Smooth muscle cell (in vitro differentiated cells): ENCODE data around the gene RHOC. TPM values are rescaled to one million over a fixed set of nuclear protein-coding genes. Genes with fewer than 3 reads are reported as not detected.
"Not testable (repeated sequence)": the region's sequence is repeated elsewhere in the genome, so short reads cannot be mapped to it uniquely, and the experiment has no call there.

ENCODE experiments used
- DNase-seq: peaks from one replicate; lab custom pipeline; 2025; ENCODE audit not compliant: unreplicated experiment; lab: John Stamatoyannopoulos, UW
- H2AFZ ChIP-seq: fragments of 200-600 bp; sonication (generic); 2 replicates; pipeline ENCODE4 v1.6.0; 2016; ENCODE audit warnings: antibody characterized with exemption, low read depth, mild to moderate bottlenecking
- H3F3A ChIP-seq: fragments of 200-600 bp; sonication (generic); 2 replicates; pipeline ENCODE4 v1.6.0; 2017; ENCODE audit warnings: antibody characterized with exemption, low read depth
- H3K27ac ChIP-seq: fragments of 200-600 bp; sonication (generic); 2 replicates; pipeline ENCODE4 v1.5.1; 2016; ENCODE audit warnings: low read depth, mild to moderate bottlenecking
- H3K27me3 ChIP-seq: fragments of 200-600 bp; sonication (generic); 2 replicates; pipeline ENCODE4 v1.6.1; 2016; ENCODE audit warnings: low read depth, mild to moderate bottlenecking
- H3K36me3 ChIP-seq: fragments of 200-600 bp; sonication (generic); 2 replicates; pipeline ENCODE4 v1.5.1; 2016; ENCODE audit warnings: low read depth
- H3K4me1 ChIP-seq: fragments of 200-600 bp; sonication (generic); 2 replicates; pipeline ENCODE4 v1.5.1; 2016; ENCODE audit warnings: low read depth
- H3K4me2 ChIP-seq: fragments of 200-600 bp; sonication (generic); 2 replicates; pipeline ENCODE4 v1.6.0; 2016; ENCODE audit warnings: mild to moderate bottlenecking
- H3K4me3 ChIP-seq: fragments of 200-600 bp; sonication (generic); 2 replicates; pipeline ENCODE4 v1.5.1; 2016; ENCODE audit warnings: mild to moderate bottlenecking
- H3K79me2 ChIP-seq: fragments of 200-600 bp; sonication (generic); 2 replicates; pipeline ENCODE4 v1.6.0; 2016; ENCODE audit warnings: low read depth, mild to moderate bottlenecking
- H3K9ac ChIP-seq: fragments of 200-600 bp; sonication (generic); 2 replicates; pipeline ENCODE4 v1.6.0; 2016; ENCODE audit warnings: low read depth
- H3K9me3 ChIP-seq: fragments of 200-600 bp; sonication (generic); replicated peaks from 2 replicates; pipeline ENCODE4 v1.5.1; 2016; ENCODE audit warnings: low read depth
- H4K20me1 ChIP-seq: fragments of 200-600 bp; sonication (generic); 2 replicates; pipeline ENCODE4 v1.6.0; 2016; ENCODE audit warnings: low read depth
- WGBS: methylation state at CpG from one replicate; pipeline ENCODE4 v1.1.7; 2016; ENCODE audit warnings: low lambda C conversion rate; 5-methylcytosine and 5-hydroxymethylcytosine counted together
- polyA plus RNA-seq: library from polyadenylated mRNA; unstranded; fragments of >200 nt; fragmentation: Nextera tagmentation; extraction: Ambion mirVana; gene quantifications from 2 replicates; pipeline ENCODE4 v1.2.1, GENCODE V29; 2016
- total RNA-seq: library from RNA; depleted of rRNA; stranded (reverse); fragments of >200 nt; gene quantifications from 2 replicates; pipeline ENCODE4 v1.2.3, GENCODE V29; 2014
- TF ChIP-seq, protein P1 (sequence below): fragments of 200-600 bp; sonication (generic); IDR thresholded peaks from 2 replicates; pipeline ENCODE4 v1.5.1; 2017; ENCODE audit warnings: borderline replicate concordance, mild to moderate bottlenecking, antibody characterized with exemption; ENCODE audit not compliant: insufficient read depth, poor library complexity, severe bottlenecking

Gene RHOC
- total and polyA plus RNA-seq, 2 experiments from 2014 or later = 303 to 518 TPM

DNA sequence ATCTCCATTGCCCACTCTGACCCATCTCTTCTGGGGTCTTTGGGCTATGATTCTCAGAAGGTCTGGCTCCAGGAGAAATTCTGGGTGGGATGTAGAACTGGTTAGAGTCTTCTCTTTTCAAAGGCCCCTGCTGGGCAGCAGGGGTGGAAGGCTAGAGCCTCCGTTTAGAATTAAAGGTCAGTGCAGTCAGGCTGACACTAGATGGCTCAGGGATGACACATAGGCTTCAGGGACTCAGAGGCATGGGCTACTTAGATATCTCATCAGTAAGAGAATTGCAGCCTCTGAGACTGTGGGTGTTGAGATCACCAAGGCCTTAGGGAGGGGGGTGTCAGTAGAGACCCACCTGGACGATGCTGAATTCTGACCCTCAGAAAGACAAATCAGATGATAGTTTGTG, 20.8 kb upstream of the RHOC start:
- no peaks in the 10 kb centered on the region for H3K36me3 ChIP-seq
- H3K9ac ChIP-seq = no peak overlapping the region
- no peak overlapping the region for H3K4me3 ChIP-seq
- H3K27me3 ChIP-seq = no peaks in the 10 kb centered on the region
- DNase-seq = no peak
- no peaks in the 10 kb centered on the region for H3K79me2 ChIP-seq
- H3K4me1 ChIP-seq = peaks cover 18% of the 10 kb centered on the region
- no peak overlapping the region for H3K27ac ChIP-seq
- H3K4me2 ChIP-seq = no peak overlapping the region
- no peak overlapping the region for H2AFZ ChIP-seq
- H4K20me1 ChIP-seq = no peaks in the 10 kb centered on the region
- WGBS = 42% methylated on average over 2 of the region's 2 CpGs
- TF ChIP-seq, protein P1, sequence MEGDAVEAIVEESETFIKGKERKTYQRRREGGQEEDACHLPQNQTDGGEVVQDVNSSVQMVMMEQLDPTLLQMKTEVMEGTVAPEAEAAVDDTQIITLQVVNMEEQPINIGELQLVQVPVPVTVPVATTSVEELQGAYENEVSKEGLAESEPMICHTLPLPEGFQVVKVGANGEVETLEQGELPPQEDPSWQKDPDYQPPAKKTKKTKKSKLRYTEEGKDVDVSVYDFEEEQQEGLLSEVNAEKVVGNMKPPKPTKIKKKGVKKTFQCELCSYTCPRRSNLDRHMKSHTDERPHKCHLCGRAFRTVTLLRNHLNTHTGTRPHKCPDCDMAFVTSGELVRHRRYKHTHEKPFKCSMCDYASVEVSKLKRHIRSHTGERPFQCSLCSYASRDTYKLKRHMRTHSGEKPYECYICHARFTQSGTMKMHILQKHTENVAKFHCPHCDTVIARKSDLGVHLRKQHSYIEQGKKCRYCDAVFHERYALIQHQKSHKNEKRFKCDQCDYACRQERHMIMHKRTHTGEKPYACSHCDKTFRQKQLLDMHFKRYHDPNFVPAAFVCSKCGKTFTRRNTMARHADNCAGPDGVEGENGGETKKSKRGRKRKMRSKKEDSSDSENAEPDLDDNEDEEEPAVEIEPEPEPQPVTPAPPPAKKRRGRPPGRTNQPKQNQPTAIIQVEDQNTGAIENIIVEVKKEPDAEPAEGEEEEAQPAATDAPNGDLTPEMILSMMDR = no peak
- H3F3A ChIP-seq = no peaks in the 10 kb centered on the region
- no peaks in the 10 kb centered on the region for H3K9me3 ChIP-seq

DNA sequence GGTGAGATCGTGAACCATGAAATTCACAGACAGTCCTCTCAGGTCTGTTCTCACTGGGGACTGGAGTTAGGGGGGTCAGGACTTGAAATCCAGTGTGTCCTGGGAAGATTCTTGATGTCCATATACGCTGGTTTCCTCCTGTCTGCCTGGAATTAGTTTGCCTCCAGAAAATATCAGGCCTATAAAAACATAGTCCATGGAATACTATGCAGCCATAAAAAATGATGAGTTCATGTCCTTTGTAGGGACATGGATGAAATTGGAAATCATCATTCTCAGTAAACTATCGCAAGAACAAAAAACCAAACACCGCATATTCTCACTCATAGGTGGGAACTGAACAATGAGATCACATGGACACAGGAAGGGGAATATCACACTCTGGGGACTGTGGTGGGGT, 17.3 kb upstream of the RHOC start:
- WGBS = 97% methylated on average over 2 of the region's 4 CpGs
- H3K79me2 ChIP-seq, H3K27me3 ChIP-seq, H3K27ac ChIP-seq, H3K9me3 ChIP-seq, H3K4me2 ChIP-seq, DNase-seq, H3K9ac ChIP-seq, H2AFZ ChIP-seq, H3K4me3 ChIP-seq, H3F3A ChIP-seq, H4K20me1 ChIP-seq, H3K36me3 ChIP-seq: not testable (repeated sequence)
- H3K4me1 ChIP-seq = peaks cover 18% of the 10 kb centered on the region

DNA sequence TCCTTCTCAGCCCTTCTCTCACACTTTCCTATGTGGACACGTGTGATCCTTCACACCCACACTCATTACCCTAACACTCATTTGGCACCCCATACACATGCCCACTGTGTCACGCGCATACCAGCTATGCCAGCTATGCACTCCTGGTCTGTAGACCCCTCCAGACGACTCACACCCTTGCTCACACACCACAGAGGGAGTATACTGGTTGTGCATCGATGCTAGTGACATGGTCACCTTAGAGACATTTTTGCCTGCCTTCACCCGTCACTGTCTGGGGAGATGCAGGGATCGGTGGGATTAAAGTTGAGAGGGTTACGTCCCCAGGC, 16.5 kb upstream of the RHOC start:
- WGBS = 64% methylated on average over 8 of the region's 8 CpGs
- H3K9ac ChIP-seq = no peak overlapping the region

DNA sequence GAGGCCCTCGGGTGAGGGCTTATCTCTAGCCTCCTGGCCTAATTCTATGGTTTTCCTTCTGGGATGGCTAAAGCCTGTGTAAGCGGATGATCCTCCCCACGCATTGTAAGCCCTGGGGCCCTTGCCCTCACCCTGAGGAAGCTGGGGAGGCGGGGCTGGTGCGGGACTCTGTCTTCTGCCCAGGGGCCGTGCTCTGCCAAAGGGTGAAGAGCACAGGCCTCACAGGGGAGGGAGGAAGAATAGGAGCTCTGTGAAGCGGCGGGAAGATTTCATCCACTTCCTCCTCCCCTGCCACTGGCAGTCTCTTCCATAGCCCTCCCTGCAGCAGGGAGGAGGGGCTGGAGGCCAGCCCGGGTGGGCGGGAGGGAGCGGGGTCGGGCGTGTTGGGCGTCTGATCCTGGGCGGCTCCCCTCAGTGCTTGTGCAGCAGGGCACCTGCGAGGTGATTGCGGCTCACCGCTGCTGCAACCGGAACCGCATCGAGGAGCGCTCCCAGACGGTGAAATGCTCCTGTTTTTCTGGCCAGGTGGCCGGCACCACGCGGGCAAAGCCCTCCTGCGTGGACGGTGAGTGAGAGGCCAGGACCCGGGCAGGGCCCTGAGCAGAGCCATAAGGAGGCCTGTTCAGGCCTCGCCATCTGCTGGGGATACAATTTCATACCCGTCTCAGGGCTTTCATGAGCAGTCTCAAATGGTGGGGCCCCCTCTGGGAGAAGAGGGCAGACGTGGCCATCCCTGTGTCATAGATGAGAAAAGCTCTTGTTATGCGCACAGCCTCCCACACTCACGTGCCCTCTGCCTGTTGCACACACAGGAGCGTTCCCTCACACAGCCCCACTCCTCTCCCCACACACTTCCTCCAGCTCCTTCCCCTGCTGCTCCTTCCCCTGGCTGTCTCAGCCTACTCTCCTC, 15.9 kb upstream of the RHOC start:
- DNase-seq = peak; percentile 45
- peaks cover 16% of the 10 kb centered on the region for H3K4me1 ChIP-seq
- H3F3A ChIP-seq = no peaks in the 10 kb centered on the region
- H3K9me3 ChIP-seq = no peaks in the 10 kb centered on the region
- peaks cover 6% of the 10 kb centered on the region for H3K27me3 ChIP-seq
- H2AFZ ChIP-seq = peak overlapping the region; percentile 78
- TF ChIP-seq, protein P1 = no peak
- WGBS = 9% methylated on average over 21 of the region's 35 CpGs
- H3K4me2 ChIP-seq = peak overlapping the region; percentile 79
- no peaks in the 10 kb centered on the region for H3K36me3 ChIP-seq
- H3K9ac ChIP-seq = peak overlapping the region; percentile 28
- peak overlapping the region; percentile 28 for H3K4me3 ChIP-seq
- peak overlapping the region; percentile 83 for H3K27ac ChIP-seq
- H4K20me1 ChIP-seq = no peaks in the 10 kb centered on the region
- H3K79me2 ChIP-seq = no peaks in the 10 kb centered on the region

More for the DNA sequence above, 16.5 kb upstream of the RHOC start:
- peak overlapping the region; percentile 79 for H3K4me2 ChIP-seq
- DNase-seq = no peak
- no peaks in the 10 kb centered on the region for H3K36me3 ChIP-seq
- no peaks in the 10 kb centered on the region for H4K20me1 ChIP-seq
- peaks cover 16% of the 10 kb centered on the region for H3K4me1 ChIP-seq
- H3K27ac ChIP-seq = peak overlapping the region; percentile 83
- H3K9me3 ChIP-seq = no peaks in the 10 kb centered on the region
- H3K79me2 ChIP-seq = no peaks in the 10 kb centered on the region
- no peak overlapping the region for H2AFZ ChIP-seq
- no peaks in the 10 kb centered on the region for H3F3A ChIP-seq
- TF ChIP-seq, protein P1 = no peak
- H3K27me3 ChIP-seq = peaks cover 6% of the 10 kb centered on the region
- H3K4me3 ChIP-seq = no peak overlapping the region
